HepG2 (cell line): Measurements from ENCODE around the gene FAM83G. TPM values are rescaled to one million over a fixed set of nuclear protein-coding genes. Genes with fewer than 3 reads are reported as not detected.

ENCODE experiments used
- CCDC6 ChIP-seq: sonication (generic); formaldehyde crosslinking; IDR thresholded peaks from 2 replicates; pipeline ENCODE4 v1.8.1; 2022; ENCODE audit warnings: mild to moderate bottlenecking, missing genetic modification reagents, moderate library complexity
- DMAP1 ChIP-seq: IDR thresholded peaks from 2 replicates; pipeline ENCODE4 v1.6.1; 2016
- GABPB1 ChIP-seq: IDR thresholded peaks from 2 replicates; pipeline ENCODE4 v1.6.1; 2016; ENCODE audit warnings: mild to moderate bottlenecking, missing genetic modification reagents, moderate library complexity, missing compliant biosample characterization
- HNRNPH1 ChIP-seq: fragments of 200-400 bp; formaldehyde crosslinking; optimal IDR thresholded peaks from 2 replicates; pipeline ENCODE3; 2017; ENCODE audit warnings: mild to moderate bottlenecking, low read depth, low read length
- KLF12 ChIP-seq: sonication (generic); formaldehyde crosslinking; IDR thresholded peaks from 2 replicates; pipeline ENCODE4 v1.4.0; 2020; ENCODE audit warnings: missing genetic modification reagents, borderline replicate concordance
- MEF2D ChIP-seq: sonication (generic); formaldehyde crosslinking; IDR thresholded peaks from 2 replicates; pipeline ENCODE4 v1.5.1; 2020; ENCODE audit warnings: mild to moderate bottlenecking, missing genetic modification reagents
- PAX8 ChIP-seq: sonication (generic); formaldehyde crosslinking; IDR thresholded peaks from 2 replicates; pipeline ENCODE4 v1.8.0; 2022; ENCODE audit warnings: mild to moderate bottlenecking, missing genetic modification reagents, borderline replicate concordance
- PPARG ChIP-seq: conservative IDR thresholded peaks from 2 replicates; pipeline ENCODE4 v1.6.1; 2016; ENCODE audit warnings: missing biosample characterization, missing genetic modification reagents
- RARA ChIP-seq: IDR thresholded peaks from 2 replicates; pipeline ENCODE4 v1.6.1; 2016; ENCODE audit warnings: missing genetic modification reagents, missing compliant biosample characterization
- RFX3 ChIP-seq: IDR thresholded peaks from 2 replicates; pipeline ENCODE4 v1.6.1; 2016; ENCODE audit warnings: missing biosample characterization, missing genetic modification reagents
- SALL1 ChIP-seq: sonication (generic); formaldehyde crosslinking; IDR thresholded peaks from 2 replicates; pipeline ENCODE4 v1.8.0; 2022; ENCODE audit warnings: mild to moderate bottlenecking, missing genetic modification reagents
- SRY ChIP-seq: sonication (generic); formaldehyde crosslinking; IDR thresholded peaks from 2 replicates; pipeline ENCODE4 v1.8.0; 2022; ENCODE audit warnings: mild to moderate bottlenecking, missing genetic modification reagents
- XRCC5 ChIP-seq: fragments of 200-400 bp; formaldehyde crosslinking; optimal IDR thresholded peaks from 2 replicates; pipeline ENCODE3; 2017; ENCODE audit warnings: mild to moderate bottlenecking, low read length
- ZFX ChIP-seq: sonication (generic); formaldehyde crosslinking; IDR thresholded peaks from 2 replicates; pipeline ENCODE4 v1.4.0; 2020; ENCODE audit warnings: mild to moderate bottlenecking, low read depth, missing genetic modification reagents, moderate library complexity
- ZNF207 ChIP-seq: fragments of 450-650 bp; IDR thresholded peaks from 2 replicates; pipeline ENCODE4 v1.6.1; 2016; ENCODE audit warnings: antibody characterized with exemption, borderline replicate concordance
- ZNF335 ChIP-seq: sonication (generic); formaldehyde crosslinking; IDR thresholded peaks from 2 replicates; pipeline ENCODE4 v1.4.0; 2020; ENCODE audit warnings: missing genetic modification reagents
- polyA plus RNA-seq, 8 experiments: library from polyadenylated mRNA; depleted of rRNA in 3 of 8; stranded (reverse) in 7 of 8; unstranded in 1 of 8; fragments of >200 nt; fragmentation: Illumina TruSeq in 4 of 8; extraction: Trizol in 4 of 8; gene quantifications; 2 replicates each; pipeline versions ENCODE4 v1.2.1 to v1.2.3, GENCODE V29; 2011 to 2016; ENCODE audit warnings: low read depth in 4 of 8, missing spikeins in 1 of 8, mixed read lengths in 1 of 8; ENCODE audit not compliant: insufficient read depth in 1 of 8
- total RNA-seq, 5 experiments: library from RNA; depleted of rRNA; stranded (reverse); fragments of >200 nt; fragmentation: Illumina TruSeq; extraction: Trizol; gene quantifications; 2 replicates each; pipeline ENCODE4 v1.2.3, GENCODE V29; 2016; ENCODE audit warnings: low read depth in 1 of 5
- TF ChIP-seq, protein P1 (sequence below): IDR thresholded peaks from 2 replicates; pipeline ENCODE4 v1.6.1; 2016
- TF ChIP-seq, protein P2 (sequence below): sonication (generic); formaldehyde crosslinking; IDR thresholded peaks from 2 replicates; pipeline ENCODE4 v1.4.0; 2020; ENCODE audit warnings: mild to moderate bottlenecking, missing genetic modification reagents
- TF ChIP-seq, protein P3 (sequence below): sonication (generic); formaldehyde crosslinking; IDR thresholded peaks from 2 replicates; pipeline ENCODE4 v1.8.1; 2023; ENCODE audit warnings: mild to moderate bottlenecking, missing genetic modification reagents
- TF ChIP-seq, protein P4 (sequence below): sonication (generic); formaldehyde crosslinking; IDR thresholded peaks from 2 replicates; pipeline ENCODE4 v1.8.0; 2022; ENCODE audit warnings: mild to moderate bottlenecking, missing genetic modification reagents, borderline replicate concordance
- TF ChIP-seq, protein P5 (sequence below): sonication (generic); formaldehyde crosslinking; IDR thresholded peaks from 2 replicates; pipeline ENCODE4 v1.4.0; 2020; ENCODE audit warnings: missing genetic modification reagents, borderline replicate concordance
- TF ChIP-seq, protein P6 (sequence below), 2 experiments: fragments of 450-650 bp in 1 of 2; sonication (generic) in 1 of 2; formaldehyde crosslinking; IDR thresholded peaks; 2 replicates each; pipeline versions ENCODE4 v1.5.0 to v1.8.0; 2020 to 2022; ENCODE audit warnings: mild to moderate bottlenecking in 1 of 2, missing genetic modification reagents in 1 of 2
- TF ChIP-seq, protein P7 (sequence below): sonication (generic); formaldehyde crosslinking; IDR thresholded peaks from 2 replicates; pipeline ENCODE4 v1.4.0; 2020; ENCODE audit warnings: missing genetic modification reagents, mild to moderate bottlenecking, borderline replicate concordance

The FAM83G gene
- total and polyA plus RNA-seq, 2 of the 13 experiments (the other 11 are each of a cell fraction or from before 2014, with no cell fraction given), result 13.7 to 18.6 TPM

DNA sequence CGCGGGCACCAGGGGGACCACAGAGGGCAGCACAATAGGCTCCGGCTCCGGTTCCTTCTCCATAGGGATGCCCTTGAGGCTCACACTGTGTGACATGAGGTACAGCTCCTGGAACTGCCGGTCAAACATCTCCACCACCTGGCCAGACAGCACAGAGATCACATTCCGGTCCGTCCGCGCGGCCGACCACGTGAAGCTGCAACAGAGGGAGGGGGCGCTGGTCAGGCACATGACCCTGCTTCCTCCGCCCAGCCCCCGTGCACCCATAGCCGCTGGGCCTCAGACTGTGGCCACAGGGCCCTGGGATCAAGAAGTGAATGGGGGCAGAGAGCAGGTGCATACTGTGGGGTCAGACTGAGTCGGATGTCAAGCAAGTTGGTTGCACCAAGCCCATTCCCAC is 25.9 kb downstream of the FAM83G start (continued):
- TF ChIP-seq SALL1 (CRISPR knock-in tag), result no peak
- no peak for TF ChIP-seq XRCC5
- TF ChIP-seq, protein P1, sequence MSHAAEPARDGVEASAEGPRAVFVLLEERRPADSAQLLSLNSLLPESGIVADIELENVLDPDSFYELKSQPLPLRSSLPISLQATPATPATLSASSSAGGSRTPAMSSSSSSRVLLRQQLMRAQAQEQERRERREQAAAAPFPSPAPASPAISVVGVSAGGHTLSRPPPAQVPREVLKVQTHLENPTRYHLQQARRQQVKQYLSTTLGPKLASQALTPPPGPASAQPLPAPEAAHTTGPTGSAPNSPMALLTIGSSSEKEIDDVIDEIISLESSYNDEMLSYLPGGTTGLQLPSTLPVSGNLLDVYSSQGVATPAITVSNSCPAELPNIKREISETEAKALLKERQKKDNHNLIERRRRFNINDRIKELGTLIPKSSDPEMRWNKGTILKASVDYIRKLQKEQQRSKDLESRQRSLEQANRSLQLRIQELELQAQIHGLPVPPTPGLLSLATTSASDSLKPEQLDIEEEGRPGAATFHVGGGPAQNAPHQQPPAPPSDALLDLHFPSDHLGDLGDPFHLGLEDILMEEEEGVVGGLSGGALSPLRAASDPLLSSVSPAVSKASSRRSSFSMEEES (CRISPR knock-in tag), result peak; percentile 37; the same call in 1 of the 2 replicates
- TF ChIP-seq HNRNPH1, result no peak
- no peak for TF ChIP-seq KLF12
- TF ChIP-seq, protein P2, sequence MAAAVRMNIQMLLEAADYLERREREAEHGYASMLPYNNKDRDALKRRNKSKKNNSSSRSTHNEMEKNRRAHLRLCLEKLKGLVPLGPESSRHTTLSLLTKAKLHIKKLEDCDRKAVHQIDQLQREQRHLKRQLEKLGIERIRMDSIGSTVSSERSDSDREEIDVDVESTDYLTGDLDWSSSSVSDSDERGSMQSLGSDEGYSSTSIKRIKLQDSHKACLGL (CRISPR knock-in tag), result no peak
- TF ChIP-seq MEF2D (CRISPR knock-in tag), result no peak
- TF ChIP-seq, protein P3, sequence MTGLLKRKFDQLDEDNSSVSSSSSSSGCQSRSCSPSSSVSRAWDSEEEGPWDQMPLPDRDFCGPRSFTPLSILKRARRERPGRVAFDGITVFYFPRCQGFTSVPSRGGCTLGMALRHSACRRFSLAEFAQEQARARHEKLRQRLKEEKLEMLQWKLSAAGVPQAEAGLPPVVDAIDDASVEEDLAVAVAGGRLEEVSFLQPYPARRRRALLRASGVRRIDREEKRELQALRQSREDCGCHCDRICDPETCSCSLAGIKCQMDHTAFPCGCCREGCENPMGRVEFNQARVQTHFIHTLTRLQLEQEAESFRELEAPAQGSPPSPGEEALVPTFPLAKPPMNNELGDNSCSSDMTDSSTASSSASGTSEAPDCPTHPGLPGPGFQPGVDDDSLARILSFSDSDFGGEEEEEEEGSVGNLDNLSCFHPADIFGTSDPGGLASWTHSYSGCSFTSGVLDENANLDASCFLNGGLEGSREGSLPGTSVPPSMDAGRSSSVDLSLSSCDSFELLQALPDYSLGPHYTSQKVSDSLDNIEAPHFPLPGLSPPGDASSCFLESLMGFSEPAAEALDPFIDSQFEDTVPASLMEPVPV (CRISPR knock-in tag), result no peak
- TF ChIP-seq, protein P4, sequence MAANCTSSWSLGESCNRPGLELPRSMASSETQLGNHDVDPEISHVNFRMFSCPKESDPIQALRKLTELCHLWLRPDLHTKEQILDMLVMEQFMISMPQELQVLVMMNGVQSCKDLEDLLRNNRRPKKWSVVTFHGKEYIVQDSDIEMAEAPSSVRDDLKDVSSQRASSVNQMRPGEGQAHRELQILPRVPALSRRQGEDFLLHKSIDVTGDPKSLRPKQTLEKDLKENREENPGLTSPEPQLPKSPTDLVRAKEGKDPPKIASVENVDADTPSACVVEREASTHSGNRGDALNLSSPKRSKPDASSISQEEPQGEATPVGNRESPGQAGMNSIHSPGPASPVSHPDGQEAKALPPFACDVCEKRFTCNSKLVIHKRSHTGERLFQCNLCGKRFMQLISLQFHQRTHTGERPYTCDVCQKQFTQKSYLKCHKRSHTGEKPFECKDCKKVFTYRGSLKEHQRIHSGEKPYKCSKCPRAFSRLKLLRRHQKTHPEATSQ (CRISPR knock-in tag), result no peak
- no peak for TF ChIP-seq ZNF335
- no peak for TF ChIP-seq CCDC6 (CRISPR knock-in tag)
- peak; percentile 20; the same call in 1 of the 2 replicates for TF ChIP-seq RARA (CRISPR knock-in tag)
- 0 out of 2 replicates have a peak, but pooled peaks have one; percentile 38 for TF ChIP-seq DMAP1 (CRISPR knock-in tag)
- peak; percentile 35; the same call in 1 of the 2 replicates for TF ChIP-seq GABPB1 (CRISPR knock-in tag)
- TF ChIP-seq, protein P5, sequence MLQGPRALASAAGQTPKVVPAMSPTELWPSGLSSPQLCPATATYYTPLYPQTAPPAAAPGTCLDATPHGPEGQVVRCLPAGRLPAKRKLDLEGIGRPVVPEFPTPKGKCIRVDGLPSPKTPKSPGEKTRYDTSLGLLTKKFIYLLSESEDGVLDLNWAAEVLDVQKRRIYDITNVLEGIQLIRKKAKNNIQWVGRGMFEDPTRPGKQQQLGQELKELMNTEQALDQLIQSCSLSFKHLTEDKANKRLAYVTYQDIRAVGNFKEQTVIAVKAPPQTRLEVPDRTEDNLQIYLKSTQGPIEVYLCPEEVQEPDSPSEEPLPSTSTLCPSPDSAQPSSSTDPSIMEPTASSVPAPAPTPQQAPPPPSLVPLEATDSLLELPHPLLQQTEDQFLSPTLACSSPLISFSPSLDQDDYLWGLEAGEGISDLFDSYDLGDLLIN, result no peak
- TF ChIP-seq, protein P6, sequence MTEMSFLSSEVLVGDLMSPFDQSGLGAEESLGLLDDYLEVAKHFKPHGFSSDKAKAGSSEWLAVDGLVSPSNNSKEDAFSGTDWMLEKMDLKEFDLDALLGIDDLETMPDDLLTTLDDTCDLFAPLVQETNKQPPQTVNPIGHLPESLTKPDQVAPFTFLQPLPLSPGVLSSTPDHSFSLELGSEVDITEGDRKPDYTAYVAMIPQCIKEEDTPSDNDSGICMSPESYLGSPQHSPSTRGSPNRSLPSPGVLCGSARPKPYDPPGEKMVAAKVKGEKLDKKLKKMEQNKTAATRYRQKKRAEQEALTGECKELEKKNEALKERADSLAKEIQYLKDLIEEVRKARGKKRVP (CRISPR knock-in tag; IDR thresholded peaks at IDR 0.05), result no peak
- no peak for TF ChIP-seq ZNF207
- TF ChIP-seq SRY, result no peak
- TF ChIP-seq, protein P7, sequence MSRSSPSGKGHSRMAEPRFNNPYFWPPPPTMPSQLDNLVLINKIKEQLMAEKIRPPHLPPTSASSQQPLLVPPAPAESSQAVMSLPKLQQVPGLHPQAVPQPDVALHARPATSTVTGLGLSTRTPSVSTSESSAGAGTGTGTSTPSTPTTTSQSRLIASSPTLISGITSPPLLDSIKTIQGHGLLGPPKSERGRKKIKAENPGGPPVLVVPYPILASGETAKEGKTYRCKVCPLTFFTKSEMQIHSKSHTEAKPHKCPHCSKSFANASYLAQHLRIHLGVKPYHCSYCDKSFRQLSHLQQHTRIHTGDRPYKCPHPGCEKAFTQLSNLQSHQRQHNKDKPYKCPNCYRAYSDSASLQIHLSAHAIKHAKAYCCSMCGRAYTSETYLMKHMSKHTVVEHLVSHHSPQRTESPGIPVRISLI (CRISPR knock-in tag), result no peak
- TF ChIP-seq RFX3 (CRISPR knock-in tag), result no peak
- peak; percentile 27; the same call in 1 of the 2 replicates for TF ChIP-seq ZFX (CRISPR knock-in tag)
- TF ChIP-seq PAX8 (CRISPR knock-in tag), result no peak
- no peak for TF ChIP-seq PPARG (CRISPR knock-in tag)
